Coronary artery (tissue), 2 donors: ENCODE data around the gene ASF1A.

Experiments used
- DNase-seq: peaks from one replicate; pipeline ENCODE4 v3.0.0-alpha.2; 2017; ENCODE audit warnings: low spot score
- H3K27ac ChIP-seq, 2 donors: fragments of 200-600 bp; sonication (generic); one replicate each; pipeline ENCODE4 v1.5.1; 2016 to 2019
- H3K4me3 ChIP-seq: fragments of 200-600 bp; sonication (generic); 2 replicates; pipeline ENCODE4 v1.5.1; 2016; ENCODE audit warnings: mild to moderate bottlenecking, moderate library complexity
- CTCF ChIP-seq: fragments of 200-600 bp; sonication (generic); IDR thresholded peaks from one replicate; pipeline ENCODE4 v1.5.1; 2019; ENCODE audit warnings: antibody characterized with exemption

Gene ASF1A

GRCh38 chr6:118897386-118897785, 3.4 kb downstream of the ASF1A start:
- no peak for TF ChIP-seq CTCF
- H3K4me3 ChIP-seq: no peak overlapping the region
- no peak overlapping the region for H3K27ac ChIP-seq
- DNase-seq: no peak

GRCh38 chr6:118899948-118900347, 6.0 kb downstream of the ASF1A start:
- Histone ChIP-seq H3K27ac (no peak overlapping the region), H3K4me3 (no peak overlapping the region)
- no peak for DNase-seq
- no peak for TF ChIP-seq CTCF

GRCh38 chr6:118902726-118903125, 8.8 kb downstream of the ASF1A start:
- DNase-seq: no peak
- no peak overlapping the region for H3K4me3 ChIP-seq
- TF ChIP-seq CTCF: no peak
- no peak overlapping the region for H3K27ac ChIP-seq

GRCh38 chr6:118903138-118903537, 9.2 kb downstream of the ASF1A start:
- DNase-seq: no peak
- Histone ChIP-seq H3K27ac (no peak overlapping the region), H3K4me3 (no peak overlapping the region)
- TF ChIP-seq CTCF: no peak

- no peak for TF ChIP-seq CTCF
- no peak for DNase-seq
- H3K4me3 ChIP-seq: no peak overlapping the region
- H3K27ac ChIP-seq: no peak overlapping the region
Observed at GRCh38 chr6:118903691-118904090, 9.7 kb downstream of the ASF1A start.

- no peak for DNase-seq
- no peak for TF ChIP-seq CTCF
- H3K27ac ChIP-seq: no peak overlapping the region
- no peak overlapping the region for H3K4me3 ChIP-seq
Observed at GRCh38 chr6:118905084-118905483, 11.1 kb downstream of the ASF1A start.

- TF ChIP-seq CTCF: no peak
- H3K27ac ChIP-seq: no peak overlapping the region
- DNase-seq: no peak
- no peak overlapping the region for H3K4me3 ChIP-seq
Observed at GRCh38 chr6:118905851-118906250, 11.9 kb downstream of the ASF1A start.
